ENCODE measurements around the gene C1orf159.

DNA sequence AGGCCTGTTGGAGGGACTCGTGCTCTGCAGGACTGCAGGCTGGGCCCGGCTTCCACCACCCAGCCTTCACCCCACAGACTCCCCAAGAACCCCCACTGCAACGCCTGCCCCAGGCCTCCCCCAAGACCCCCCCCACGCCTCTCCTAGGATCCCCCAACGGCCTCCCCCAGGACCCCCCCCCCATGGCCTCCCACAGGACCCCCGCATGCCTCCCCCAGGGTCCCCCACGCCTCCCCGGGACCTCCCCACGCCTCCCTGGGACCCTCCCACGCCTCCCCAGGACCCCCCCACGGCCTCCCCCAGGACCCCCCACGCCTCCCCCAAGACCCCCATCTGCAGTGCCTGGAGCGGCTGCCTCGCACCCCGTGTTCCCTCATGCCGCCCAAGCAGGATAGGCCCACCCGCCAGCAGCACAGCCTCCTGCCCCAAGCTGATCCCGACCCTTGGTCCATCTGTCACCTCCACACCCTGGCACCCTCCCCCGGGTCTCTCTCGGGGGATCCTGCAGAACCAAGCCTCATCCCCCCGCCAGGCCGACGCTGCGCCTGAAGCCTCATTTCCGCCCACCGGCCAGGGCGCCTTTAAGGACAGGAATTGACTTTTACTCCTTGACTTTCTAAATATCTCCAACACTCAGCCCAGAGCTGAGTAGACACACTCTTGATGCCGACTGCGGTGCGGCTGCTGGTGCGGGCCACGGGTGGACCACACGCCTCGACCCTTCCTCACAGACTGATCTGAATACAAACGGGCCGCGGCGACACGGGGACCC, 27.7 kb downstream of the C1orf159 start:
- no peak for TF ChIP-seq NANOG (IDR thresholded peaks at IDR 0.05; ENCODE audit: insufficient read depth, low read depth, low read length, poor library complexity, severe bottlenecking)
- no peak for TF ChIP-seq RXRA (IDR thresholded peaks at IDR 0.05; ENCODE audit: insufficient read depth, low read depth, low read length)
- no peak for TF ChIP-seq EP300 (IDR thresholded peaks at IDR 0.05; ENCODE audit: borderline replicate concordance in 1 of 2, low read depth in 2 of 2, low read length in 2 of 2)
- TF ChIP-seq RAD21 (IDR thresholded peaks at IDR 0.05 in 1 of 2, conservative IDR thresholded peaks at IDR 0.05 in 1 of 2; ENCODE audit: low read depth in 2 of 2, low read length in 2 of 2), result no peak

Data from H1 (cell line).